Measurements from ENCODE around the gene PTPRG.

The PTPRG gene

GRCh38 chr3:61663356-61664104 is 102.2 kb downstream of the PTPRG start:
- DNase-seq: no peak

GRCh38 chr3:61664105-61664482 is 102.7 kb downstream of the PTPRG start:
- DNase-seq: no peak

GRCh38 chr3:61665121-61665520 is 103.8 kb downstream of the PTPRG start:
- no peak for DNase-seq

GRCh38 chr3:61665987-61666386 is 104.6 kb downstream of the PTPRG start:
- DNase-seq: no peak

- DNase-seq: no peak
Observed at GRCh38 chr3:61666615-61667330, 105.4 kb downstream of the PTPRG start.

GRCh38 chr3:61667383-61667782 is 106.0 kb downstream of the PTPRG start:
- no peak for DNase-seq

GRCh38 chr3:61667814-61668213 is 106.4 kb downstream of the PTPRG start:
- DNase-seq: no peak

- DNase-seq: no peak
Observed at GRCh38 chr3:61668317-61668864, 107.0 kb downstream of the PTPRG start.

- no peak for DNase-seq
Observed at GRCh38 chr3:61669203-61669602, 107.8 kb downstream of the PTPRG start.

GRCh38 chr3:61669668-61670299 is 108.4 kb downstream of the PTPRG start:
- no peak for DNase-seq

- no peak for DNase-seq
Observed at GRCh38 chr3:61673651-61674050, 112.3 kb downstream of the PTPRG start.

- DNase-seq: no peak
Observed at GRCh38 chr3:61674596-61674995, 113.2 kb downstream of the PTPRG start.

- no peak for DNase-seq
Observed at GRCh38 chr3:61679026-61679425, 117.7 kb downstream of the PTPRG start.

- no peak for DNase-seq
Observed at GRCh38 chr3:61680617-61681016, 119.2 kb downstream of the PTPRG start.

GRCh38 chr3:61681636-61682035 is 120.3 kb downstream of the PTPRG start:
- no peak for DNase-seq

GRCh38 chr3:61682671-61683548 is 121.5 kb downstream of the PTPRG start:
- DNase-seq: no peak

- no peak for DNase-seq
Observed at GRCh38 chr3:61683549-61684236, 122.3 kb downstream of the PTPRG start.

GRCh38 chr3:61684386-61684785 is 123.0 kb downstream of the PTPRG start:
- DNase-seq: no peak

- peak; percentile 76 for DNase-seq
Observed at GRCh38 chr3:61685755-61686154, 124.4 kb downstream of the PTPRG start.

- DNase-seq: no peak
Observed at GRCh38 chr3:61686228-61686648, 124.9 kb downstream of the PTPRG start.

GRCh38 chr3:61687206-61687605 is 125.8 kb downstream of the PTPRG start:
- DNase-seq: no peak
